ENCODE measurements around the gene RFX5. TPM values are rescaled to one million over a fixed set of nuclear protein-coding genes. Genes with fewer than 3 reads are reported as not detected.
A peak's percentile ranks its signal among the peaks of the same experiment; 100 is the strongest.

RFX5 gene
- total and polyA plus RNA-seq, 9 of the 15 experiments (the other 6 are each of a cell fraction or from before 2014, with no cell fraction given), result 3.8 to 48.2 (median 32.2) TPM

GRCh38 chr1:151372058-151372934 lies 25.2 kb upstream of the RFX5 start, which contains the start of gene SELENBP1:
Gene SELENBP1, minus strand, starts transcription at chr1:151372705. Its CDS starts 64 bp downstream, at chr1:151372641.
- ATAC-seq (peak; percentile 86), FAIRE-seq (peak; percentile 80), DNase-seq (ENCODE audit: extremely low read depth in 1 of 4, low spot score in 3 of 4) (peak; percentile 73 to 84 (median 78))
- H3K9ac ChIP-seq (ENCODE audit: insufficient read depth in 1 of 2, low read depth in 2 of 2, low read length in 2 of 2), result peak within 1 kb of the TSS; percentile 62 to 68
- H3K4me3 ChIP-seq, result peak within 1 kb of the TSS; percentile 49
- H3K9me1 ChIP-seq (ENCODE audit: control insufficient read depth, insufficient read depth, low read length), result no peaks in the 10 kb centered on the region
- peaks cover 10% of the 10 kb centered on the region; the same call in 2 of the 3 replicates for H3K36me3 ChIP-seq (ENCODE audit: control insufficient read depth, insufficient read depth, low read length)
- peak within 1 kb of the TSS; percentile 65 for H3K27ac ChIP-seq (ENCODE audit: extremely low read depth, low read depth, low read length)
- peaks cover 16% of the 10 kb centered on the region for H3K79me2 ChIP-seq (ENCODE audit: control insufficient read depth, insufficient read depth, low read length)
- H3K4me2 ChIP-seq (ENCODE audit: insufficient read depth, low read length), result peak within 1 kb of the TSS; percentile 92
- in situ Hi-C loops (cut with MboI) (no loop called here), intact Hi-C loops (cut with micrococcal nuclease) (loop anchor here (1.0 kb wide), 1 partner anchor 25 kb away; the partner anchor contains the start of gene RFX5)
- no peaks in the 10 kb centered on the region for H4K20me1 ChIP-seq (replicated peaks; ENCODE audit: control insufficient read depth, insufficient read depth, low read length)
- BruUV-seq (replicated peaks), result TSS peak; percentile 72
- H3K27me3 ChIP-seq (ENCODE audit: control insufficient read depth in 2 of 2, insufficient read depth in 2 of 2, low read length in 2 of 2), result no peaks in the 10 kb centered on the region
- CTCF ChIA-PET (ENCODE audit: low intra/inter-chr PET ratio), result no interaction called here
- H3K4me1 ChIP-seq (replicated peaks in 1 of 2; ENCODE audit: control insufficient read depth in 2 of 2, insufficient read depth in 2 of 2, low read length in 2 of 2), result peaks cover 32 to 48% of the 10 kb centered on the region in 2 experiments
- POLR2A ChIA-PET, result interaction anchor here (0.6 to 1.6 kb wide), 10 partner anchors 12 to 157 kb away, joined by 3 to 12 read pairs (median 4); partner anchors contain the start of genes PSMB4 and PSMD4
- H2AFZ ChIP-seq (ENCODE audit: low read depth, low read length), result peak within 1 kb of the TSS; percentile 93
- H3K9me3 ChIP-seq (replicated peaks; ENCODE audit: control insufficient read depth, insufficient read depth, low read depth, low read length), result no peaks in the 10 kb centered on the region
- 6% methylated on average over 11 of the region's 11 CpGs for WGBS (ENCODE audit: insufficient coverage, low coverage, missing lambda C conversion rate)
- TF ChIP-seq NR3C1 (CRISPR knock-in tag; IDR thresholded peaks at IDR 0.05) (no peak), SIRT6 (IDR thresholded peaks at IDR 0.05; ENCODE audit: low read depth, low read length) (no peak), POLR2G (IDR thresholded peaks at IDR 0.05; ENCODE audit: low read depth, low read length) (peak; percentile 67), ZNF583 (CRISPR knock-in tag; IDR thresholded peaks at IDR 0.05) (no peak), KDM5B (IDR thresholded peaks at IDR 0.05; ENCODE audit: insufficient replicate concordance, low read depth, low read length) (peak; percentile 92), ZFPM2 (CRISPR knock-in tag; IDR thresholded peaks at IDR 0.05) (no peak), SAP30 (IDR thresholded peaks at IDR 0.05; ENCODE audit: borderline replicate concordance, insufficient read depth, low read depth, low read length, poor library complexity, severe bottlenecking) (peak; percentile 52), BRD9 (IDR thresholded peaks at IDR 0.05; ENCODE audit: low read depth, partially characterized antibody) (no peak), RBFOX2 (IDR thresholded peaks at IDR 0.05; ENCODE audit: low read depth, low read length) (peak; percentile 60; the same call in 1 of the 2 replicates), GABPB2 (CRISPR knock-in tag; conservative IDR thresholded peaks at IDR 0.05) (no peak), GTF2A2 (tag; IDR thresholded peaks at IDR 0.05) (0 out of 2 replicates have a peak, but pooled peaks have one; percentile 44), UBTF (IDR thresholded peaks at IDR 0.05; ENCODE audit: borderline replicate concordance in 1 of 2, low read depth in 2 of 2, low read length in 2 of 2) (0 out of 4 replicates have a peak, but pooled peaks of 1 of the 2 experiments have one; percentile 46), E2F6 (IDR thresholded peaks at IDR 0.05; ENCODE audit: borderline replicate concordance in 1 of 2, extremely low read depth in 1 of 2, insufficient read depth in 1 of 2, insufficient read length in 1 of 2, low read depth in 1 of 2, low read length in 1 of 2, poor library complexity in 1 of 2, severe bottlenecking in 1 of 2) (peak in 1 of 2 experiments; percentile 11), CBFB (CRISPR knock-in tag; IDR thresholded peaks at IDR 0.05) (no peak), FOXP1 (CRISPR knock-in tag; IDR thresholded peaks at IDR 0.05) (no peak), KLF10 (CRISPR knock-in tag; IDR thresholded peaks at IDR 0.05) (no peak), ZNF780A (CRISPR knock-in tag; IDR thresholded peaks at IDR 0.05) (no peak)

Measured in K562 (cell line).